A172 (cell line): ENCODE data around the gene RNF26. TPM values are rescaled to one million over a fixed set of nuclear protein-coding genes. Genes with fewer than 3 reads are reported as not detected.

Source experiments
- DNase-seq: peaks from one replicate; pipeline ENCODE4 v3.0.0-alpha.2; 2015; ENCODE audit warnings: low spot score
- total RNA-seq: library from RNA; depleted of rRNA; stranded (reverse); fragments of >200 nt; shearing (Covaris generic); gene quantifications from 2 replicates; pipeline ENCODE4 v1.2.3, GENCODE V29; 2014; rRNA removed

Gene RNF26
- total RNA-seq, result 3.9 and 5.0 TPM in 2 replicates

DNA sequence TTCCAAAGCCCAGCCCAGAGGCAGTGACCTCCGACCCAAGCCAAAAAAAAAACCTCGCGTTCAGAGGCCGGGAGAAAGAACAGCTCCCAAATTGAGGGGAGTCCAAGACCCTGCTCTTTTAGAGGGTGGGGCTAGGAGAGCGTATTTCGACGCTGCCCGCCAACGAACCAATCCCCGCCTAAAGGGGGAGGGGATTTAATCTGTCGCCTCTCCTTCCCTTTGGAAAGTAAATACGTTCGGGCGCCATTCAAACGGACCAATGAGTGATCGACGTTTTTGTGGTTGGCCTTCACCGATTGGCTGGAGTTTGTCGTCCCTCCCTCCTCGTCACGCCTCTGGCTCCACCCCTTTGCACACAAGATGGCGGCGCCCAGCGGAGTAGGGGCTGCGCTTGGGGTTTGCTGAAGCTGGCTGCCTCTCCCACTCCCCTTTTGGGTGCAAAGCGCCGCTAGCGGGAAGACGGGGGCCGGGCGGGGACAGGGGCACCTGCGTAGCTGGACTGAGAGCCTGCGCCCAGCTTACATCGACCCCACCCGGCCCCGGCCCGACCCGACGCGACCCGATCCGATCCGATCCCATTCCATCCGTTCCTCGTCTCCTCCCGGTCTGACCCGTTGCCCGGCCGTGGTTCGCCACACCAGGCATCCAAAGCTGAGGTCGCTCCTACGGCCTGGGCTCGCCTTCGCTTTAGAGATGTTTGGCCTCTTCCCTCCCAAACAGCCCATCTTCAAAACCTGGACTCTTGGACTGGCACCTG lies at the start of gene RNF26:
RNF26 (plus strand) TSS at position 354 of the 757 bp plus-strand sequence. CDS start 596 bp downstream, outside the sequence.
- peak; percentile 89 for DNase-seq

DNA sequence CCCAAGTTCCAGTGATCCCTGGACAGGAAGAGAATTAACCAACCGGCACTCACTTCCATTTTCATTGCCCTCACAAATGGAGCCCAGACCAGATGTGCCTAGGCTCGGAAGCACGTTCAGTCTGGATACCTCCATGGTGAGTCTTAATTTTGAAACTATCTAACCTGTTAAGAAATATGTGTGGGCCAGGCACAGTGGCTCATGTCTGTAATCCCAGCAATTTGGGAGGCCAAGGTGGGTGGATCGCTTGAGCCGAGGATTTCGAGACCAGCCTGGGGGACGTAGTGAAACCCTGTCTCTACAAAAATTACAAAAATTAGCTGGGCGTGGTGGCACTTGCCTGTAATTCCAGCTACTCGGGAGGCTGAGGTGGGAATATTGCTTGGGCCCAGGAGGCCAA lies 48.9 kb upstream of the RNF26 start:
- no peak for DNase-seq

DNA sequence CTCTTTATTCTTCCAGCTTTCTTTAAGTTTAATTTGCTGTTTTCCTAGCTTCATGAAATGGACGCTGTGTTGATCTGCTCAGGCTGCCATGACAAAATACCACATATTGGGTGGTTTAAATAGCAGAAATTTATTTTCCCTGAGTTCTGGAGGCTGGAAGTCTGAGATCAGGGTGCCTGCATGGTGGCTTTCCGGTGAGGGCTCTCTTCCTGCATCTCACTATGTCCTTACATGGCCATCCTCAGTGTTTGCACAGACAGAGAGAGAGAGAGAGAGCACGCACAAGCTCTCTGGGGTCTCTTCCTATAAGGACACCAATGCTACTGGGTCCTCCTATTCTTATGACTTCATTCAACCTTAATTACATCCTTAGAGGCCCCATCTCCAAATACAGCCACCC lies 46.1 kb upstream of the RNF26 start:
- no peak for DNase-seq

DNA sequence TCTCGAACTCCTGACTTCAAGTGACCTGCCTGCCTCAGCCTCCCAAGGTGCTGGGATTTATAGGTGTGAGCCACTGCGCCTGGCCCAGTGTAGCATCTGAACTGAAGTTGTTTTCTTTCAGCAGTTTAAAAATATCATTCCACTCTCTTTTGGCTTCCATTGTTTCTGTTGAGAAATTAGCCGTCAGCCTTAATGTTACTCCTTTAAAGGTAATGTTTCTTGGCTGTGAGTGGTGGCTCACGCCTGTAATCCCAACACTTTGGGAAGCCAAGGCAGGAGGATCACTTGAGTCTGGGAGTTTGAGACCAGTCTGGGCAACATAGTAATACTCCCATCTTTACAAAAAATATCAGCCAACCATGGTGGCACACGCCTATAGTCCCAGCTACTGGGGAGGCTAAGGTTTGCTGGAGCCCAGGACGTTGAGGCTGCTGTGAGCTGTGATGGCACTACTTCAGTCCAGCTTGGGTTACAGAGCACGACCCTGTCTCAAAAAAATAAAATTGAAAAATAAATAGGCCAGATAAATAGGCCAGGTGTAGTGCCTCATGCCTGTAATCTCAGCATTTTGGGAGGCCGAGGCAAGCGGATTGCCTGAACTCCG lies 43.3 kb upstream of the RNF26 start:
- no peak for DNase-seq

DNA sequence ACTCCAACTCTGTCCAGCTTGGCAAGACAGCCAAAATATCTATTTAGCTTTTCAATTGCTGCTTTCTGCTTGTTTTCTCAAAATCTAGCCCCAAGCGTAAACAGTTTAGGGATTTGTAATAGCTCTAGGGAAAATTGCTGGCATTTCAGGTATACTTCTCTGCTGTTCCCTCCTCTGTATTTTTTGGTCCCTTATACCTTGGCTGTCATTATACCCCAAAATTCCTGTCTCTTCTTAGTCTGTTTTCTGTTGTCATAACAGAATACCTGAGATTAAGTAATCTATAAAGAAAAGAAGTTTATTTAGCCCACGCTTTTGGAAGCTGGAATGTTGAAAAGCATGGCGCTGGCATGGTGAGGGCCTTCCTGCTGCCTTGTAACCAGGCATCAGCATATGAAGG lies 40.9 kb upstream of the RNF26 start:
- no peak for DNase-seq

DNA sequence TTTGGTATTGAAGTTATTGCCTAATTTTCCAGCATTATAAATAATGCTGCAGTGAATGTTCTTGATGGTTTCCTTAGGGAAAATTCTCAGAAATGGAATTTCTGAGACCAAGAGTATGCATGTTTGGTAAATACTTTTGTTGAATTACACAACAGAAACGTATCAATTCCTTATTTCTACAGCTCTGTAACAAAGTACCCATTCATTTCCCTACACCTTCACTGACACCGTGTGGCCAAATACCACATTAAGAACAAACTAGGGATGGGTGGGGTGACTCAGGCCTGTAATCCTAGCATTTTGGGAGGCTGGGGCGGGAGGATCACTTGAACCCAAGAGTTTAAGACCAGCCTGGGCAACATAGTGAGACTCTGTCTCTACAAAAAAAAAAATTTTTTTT lies 39.1 kb upstream of the RNF26 start:
- no peak for DNase-seq

DNA sequence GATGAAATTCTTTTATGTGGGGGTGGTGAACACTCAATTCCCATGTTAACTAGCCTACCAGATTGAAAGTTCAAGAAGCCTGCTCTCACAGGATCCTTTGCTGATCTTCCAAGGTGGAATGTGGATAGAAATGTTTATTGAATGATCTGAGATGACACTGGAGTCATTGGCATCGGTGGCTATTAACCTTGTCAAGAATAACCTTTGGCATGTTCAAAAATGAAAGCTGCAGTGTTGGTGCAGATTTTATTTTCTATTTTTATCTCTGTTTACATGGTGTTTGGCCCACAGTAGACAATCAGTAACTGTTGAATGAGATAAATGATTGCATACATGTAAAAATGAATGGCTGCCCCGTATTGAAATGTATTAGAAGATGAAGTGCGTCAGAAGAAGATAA lies 36.4 kb upstream of the RNF26 start:
- DNase-seq, result no peak

DNA sequence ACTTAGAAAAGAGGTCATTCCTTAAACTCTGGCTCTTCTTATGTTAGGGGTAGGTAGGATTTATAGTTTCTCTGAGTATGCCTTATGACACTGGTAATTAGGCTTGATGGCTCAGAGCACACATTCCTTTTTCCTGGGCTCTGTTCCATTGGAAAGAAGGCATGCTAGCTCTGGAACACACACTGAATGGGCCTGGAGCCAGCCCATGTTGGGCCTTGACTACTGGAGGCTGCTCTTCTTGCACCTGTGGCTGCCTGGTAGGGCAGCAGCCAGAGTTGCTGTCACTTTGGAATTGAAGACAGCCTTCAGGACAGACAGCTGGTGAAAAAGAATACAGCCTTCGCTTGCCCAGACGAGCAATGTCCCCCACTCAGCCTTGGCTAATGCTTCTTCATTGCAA lies 35.6 kb upstream of the RNF26 start:
- DNase-seq, result no peak

DNA sequence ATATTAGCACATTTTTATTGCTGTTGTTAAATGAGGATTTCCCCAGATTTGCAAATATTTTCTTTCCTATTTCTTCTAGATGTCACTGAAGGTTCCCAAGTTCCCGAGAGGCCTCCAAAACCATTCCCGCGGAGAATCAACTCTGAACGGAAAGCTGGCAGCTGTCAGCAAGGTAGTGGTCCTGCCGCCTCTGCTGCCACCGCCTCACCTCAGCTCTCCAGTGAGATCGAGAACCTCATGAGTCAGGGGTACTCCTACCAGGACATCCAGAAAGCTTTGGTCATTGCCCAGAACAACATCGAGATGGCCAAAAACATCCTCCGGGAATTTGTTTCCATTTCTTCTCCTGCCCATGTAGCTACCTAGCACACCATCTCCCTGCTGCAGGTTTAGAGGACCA lies 34.9 kb upstream of the RNF26 start:
- DNase-seq, result no peak

DNA sequence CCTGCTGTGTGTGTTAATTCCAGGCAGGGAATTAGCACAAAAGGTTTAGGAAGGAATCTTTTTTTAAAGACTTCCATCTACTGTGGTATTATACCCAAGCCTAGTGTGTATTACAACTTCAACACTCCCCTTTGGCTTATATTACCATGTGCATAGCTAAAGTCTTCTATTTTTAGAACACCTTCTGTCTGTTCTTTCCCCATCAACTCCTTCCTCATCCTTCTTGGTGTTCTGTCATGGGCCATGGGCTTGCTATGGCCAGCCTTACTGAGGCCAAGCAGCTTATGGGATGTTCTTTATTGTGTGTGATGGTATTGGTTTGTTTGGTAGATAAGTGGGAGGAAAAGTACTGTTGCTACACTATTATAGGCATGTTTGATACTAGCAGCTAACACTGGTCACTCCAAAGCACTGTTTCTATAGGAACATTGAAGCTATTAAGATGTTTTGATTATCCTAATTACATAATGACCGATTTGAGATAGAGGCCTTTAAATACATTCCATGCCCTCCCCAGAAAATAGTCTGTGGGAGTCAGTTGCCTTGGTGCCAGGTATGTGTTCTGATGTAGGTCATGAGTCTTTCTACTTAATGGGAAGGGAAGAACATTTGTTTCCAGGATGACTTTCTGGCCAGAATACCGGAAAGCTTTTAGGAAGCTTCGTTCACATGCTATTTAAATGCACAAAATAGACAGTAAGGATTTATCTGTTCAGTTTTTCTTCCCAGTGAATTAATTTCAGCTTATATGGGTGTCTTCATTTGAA lies 33.9 kb upstream of the RNF26 start:
- no peak for DNase-seq

DNA sequence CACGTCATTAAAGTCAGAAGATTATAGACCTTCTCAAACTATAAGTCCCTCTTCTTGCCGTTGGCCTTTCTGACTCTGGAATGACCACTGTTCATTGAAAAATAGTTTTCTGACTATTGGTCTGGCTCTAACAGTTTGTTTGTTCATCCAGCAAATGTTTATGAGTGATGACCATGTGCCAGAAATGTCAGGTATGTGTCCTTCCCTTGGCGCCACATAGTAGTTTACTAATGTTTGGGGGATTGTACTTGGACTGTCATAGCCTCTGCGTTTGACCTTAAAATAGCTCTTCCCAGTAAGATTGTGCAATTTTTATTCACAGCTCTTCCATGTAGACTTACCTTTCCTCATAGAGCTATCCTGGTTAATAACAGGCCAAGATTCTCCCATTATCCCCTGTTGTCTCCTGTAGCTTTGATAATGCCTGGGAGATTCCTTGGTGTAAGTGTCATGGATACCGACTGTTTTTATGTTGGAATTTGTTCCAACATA lies 31.1 kb upstream of the RNF26 start:
- DNase-seq, result no peak

DNA sequence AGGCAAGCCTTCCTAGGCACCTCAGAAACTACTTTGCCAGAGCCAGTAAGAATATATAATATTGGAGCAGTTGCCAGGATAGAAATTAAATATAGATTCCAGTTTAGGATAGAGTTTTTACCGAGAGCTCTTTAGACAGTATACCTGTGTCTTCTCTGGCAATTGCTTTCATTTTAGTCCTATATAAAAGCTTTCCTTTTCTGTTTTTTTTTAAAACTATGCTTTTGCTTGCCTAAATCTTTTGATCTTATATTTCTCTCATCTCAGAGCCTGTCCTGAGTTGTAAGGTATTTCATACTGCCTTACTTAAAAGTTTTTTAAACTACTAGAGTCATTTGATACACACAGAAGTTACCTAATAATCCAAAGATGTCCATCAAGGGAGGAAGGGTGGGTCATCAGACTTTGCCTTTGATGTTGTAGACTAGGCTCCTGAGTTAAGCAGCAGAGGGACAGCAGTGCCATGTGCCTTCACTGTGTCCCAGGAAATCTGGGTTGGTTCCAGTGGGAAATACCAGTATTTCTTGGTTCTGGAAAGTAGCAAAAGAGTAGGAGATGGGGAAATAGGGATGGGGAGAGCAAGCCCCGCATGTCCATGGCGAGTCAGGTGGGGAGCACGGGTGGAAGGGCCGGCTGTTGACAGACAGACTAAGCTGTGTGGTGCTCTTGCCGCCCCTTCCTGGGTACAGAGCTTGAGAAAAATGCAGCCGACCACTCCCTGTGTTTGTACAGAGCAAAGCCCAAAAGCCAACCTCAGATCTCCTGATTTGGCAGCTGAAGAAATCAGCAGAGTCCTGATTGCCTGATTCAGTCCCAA lies 28.6 kb upstream of the RNF26 start:
- no peak for DNase-seq

DNA sequence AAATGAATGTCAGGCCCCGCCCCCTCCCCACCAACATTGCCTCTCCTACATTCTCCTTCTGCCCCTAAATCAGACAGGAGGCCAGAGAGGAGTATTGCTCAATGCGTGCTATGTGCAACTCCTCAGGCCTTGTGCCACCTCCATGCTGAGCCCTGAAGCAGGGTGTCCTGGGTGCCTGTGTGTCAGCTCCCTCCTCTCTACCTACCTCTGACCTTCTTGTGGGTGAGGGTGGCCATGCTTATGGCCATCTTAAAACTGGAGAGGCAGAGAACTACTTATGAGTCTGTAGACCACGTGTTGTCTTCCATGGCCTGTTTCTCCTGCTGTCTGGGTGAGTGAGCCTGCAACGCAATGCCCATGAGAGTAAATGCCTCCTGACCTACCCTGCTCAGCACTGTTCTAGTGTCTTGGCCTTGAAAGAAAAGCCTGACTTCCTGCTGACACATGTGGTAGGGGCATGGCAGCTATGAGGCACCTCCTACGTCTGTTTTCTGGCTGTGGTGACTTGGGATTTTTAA lies 27.9 kb upstream of the RNF26 start:
- no peak for DNase-seq

DNA sequence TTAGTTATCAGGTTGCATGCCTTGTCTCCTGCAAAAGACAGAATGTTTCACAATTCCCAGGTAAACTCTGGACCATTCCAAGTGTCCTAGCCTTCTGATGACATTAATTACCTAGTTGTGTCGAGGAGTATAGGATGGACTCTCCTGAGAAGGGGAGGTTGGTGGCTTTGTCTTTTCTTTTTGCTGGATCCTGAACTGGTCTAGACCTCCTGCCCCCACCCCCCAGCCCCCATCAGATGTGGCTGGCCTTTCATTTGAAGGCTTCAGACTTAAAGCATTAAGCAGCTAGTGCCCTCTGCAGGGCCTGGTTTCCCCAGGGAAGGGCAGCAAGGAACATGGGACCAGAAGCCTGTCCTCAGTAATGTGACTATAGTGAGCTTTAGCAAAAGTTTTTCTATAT lies 27.1 kb upstream of the RNF26 start:
- DNase-seq, result no peak

DNA sequence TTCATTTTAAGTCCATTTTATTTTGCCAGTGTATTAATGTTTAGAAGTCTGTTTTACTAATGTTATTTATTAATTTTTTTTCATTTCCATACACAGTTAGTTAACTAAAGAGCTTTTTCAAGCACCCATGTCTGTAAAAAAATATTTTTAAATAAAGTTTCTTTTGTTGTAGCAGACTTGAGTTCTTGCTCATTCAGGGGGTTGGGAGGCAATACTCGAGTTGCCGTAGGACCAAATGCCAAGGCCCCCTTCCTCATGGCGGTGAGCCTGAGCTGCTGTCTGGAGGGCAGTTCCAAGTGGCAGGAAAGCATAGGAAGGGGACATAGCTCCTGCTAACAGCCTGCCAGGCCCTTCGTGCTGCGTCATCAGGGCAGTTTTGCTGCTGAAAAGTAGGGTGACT lies 26.4 kb upstream of the RNF26 start:
- DNase-seq, result no peak

DNA sequence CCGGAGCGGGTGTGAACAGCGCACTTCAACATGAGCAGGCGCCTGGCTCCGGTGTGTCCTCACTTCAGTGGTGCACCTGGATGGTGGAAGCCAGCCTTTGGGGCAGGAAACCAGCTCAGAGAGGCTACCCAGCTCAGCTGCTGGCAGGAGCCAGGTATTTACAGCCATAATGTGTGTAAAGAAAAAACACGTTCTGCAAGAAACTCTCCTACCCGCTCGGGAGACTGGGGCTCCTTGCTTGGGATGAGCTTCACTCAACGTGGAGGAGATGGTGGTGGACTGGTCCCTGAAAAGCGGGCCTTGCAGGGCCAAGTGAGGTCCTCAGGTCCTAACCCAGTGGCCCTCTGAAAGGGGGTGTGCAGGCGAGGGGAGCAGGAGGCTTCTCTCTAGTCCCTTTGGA lies 24.9 kb upstream of the RNF26 start:
- DNase-seq, result no peak

DNA sequence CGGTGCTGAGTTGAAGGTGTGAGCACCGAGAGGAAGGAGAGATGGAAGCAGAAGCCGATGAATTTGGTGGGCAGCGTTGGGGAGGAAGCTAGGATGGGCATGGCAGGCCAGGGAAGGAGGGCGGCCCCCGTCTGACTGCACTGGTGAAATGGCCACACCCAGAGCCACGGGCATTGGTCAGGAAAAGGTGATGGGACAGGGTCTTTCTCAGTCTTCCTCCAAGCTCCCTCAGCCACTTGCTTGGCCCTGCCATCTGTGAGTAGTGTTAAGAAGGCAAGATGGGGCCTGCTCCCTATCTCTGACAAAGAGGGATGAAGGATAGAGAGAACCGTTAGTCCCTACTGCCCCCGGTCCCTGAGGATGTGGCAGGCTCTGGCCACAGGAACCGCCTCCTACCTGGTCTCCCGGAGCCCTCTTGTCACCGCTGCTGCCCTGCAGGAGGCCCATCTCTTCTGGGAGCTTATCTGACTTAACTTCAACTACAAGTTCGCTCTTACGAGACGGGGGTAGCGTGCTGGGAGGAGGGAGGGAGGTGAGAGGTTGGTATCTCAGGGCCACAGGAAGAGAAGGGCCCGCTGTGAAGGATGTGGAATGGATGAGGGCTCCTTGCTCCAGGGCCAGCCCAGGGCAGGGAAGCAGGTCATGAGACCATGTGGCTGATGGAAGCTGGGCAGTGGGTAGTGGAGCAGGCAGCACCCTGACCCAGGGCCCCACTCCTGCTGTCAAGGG lies 24.2 kb upstream of the RNF26 start:
- DNase-seq, result no peak

DNA sequence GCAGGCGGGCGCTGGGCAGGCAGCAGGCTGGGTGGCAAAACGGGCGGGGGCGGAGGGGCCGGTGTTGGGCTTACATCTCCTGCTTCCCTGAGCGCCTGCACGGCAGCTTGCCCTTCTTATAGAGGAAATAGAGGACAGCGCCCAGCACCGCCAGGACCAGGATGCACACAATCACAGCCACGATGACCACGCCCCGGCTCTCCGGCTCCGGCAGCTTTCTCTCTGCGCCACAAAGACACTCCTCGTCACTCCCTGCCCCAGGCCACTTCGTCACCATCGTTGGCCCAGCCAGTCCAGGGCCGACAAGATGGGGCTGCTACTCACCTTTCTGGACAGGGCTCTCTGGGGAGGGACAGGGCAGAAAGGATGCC lies 23.7 kb upstream of the RNF26 start:
- no peak for DNase-seq

DNA sequence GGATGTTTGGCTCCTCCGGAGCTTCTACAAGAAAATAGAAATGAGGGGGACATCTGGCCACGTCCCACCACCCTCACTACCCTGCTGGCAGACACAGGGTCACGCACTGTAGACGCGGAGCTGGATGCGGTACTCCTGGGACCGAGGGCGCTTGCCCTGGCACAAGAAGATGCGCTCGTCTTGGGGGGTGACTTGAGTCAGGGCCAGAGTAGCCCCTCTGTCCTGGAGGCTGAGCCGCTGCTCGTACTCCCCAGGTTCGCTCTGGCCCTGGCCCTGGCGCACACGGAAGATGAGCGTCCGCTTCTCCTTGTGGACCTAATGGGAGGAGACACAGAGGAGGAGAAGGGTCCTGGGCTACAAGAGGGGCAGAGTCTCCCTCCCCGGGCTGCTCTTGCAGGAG lies 19.6 kb upstream of the RNF26 start:
- DNase-seq, result no peak

DNA sequence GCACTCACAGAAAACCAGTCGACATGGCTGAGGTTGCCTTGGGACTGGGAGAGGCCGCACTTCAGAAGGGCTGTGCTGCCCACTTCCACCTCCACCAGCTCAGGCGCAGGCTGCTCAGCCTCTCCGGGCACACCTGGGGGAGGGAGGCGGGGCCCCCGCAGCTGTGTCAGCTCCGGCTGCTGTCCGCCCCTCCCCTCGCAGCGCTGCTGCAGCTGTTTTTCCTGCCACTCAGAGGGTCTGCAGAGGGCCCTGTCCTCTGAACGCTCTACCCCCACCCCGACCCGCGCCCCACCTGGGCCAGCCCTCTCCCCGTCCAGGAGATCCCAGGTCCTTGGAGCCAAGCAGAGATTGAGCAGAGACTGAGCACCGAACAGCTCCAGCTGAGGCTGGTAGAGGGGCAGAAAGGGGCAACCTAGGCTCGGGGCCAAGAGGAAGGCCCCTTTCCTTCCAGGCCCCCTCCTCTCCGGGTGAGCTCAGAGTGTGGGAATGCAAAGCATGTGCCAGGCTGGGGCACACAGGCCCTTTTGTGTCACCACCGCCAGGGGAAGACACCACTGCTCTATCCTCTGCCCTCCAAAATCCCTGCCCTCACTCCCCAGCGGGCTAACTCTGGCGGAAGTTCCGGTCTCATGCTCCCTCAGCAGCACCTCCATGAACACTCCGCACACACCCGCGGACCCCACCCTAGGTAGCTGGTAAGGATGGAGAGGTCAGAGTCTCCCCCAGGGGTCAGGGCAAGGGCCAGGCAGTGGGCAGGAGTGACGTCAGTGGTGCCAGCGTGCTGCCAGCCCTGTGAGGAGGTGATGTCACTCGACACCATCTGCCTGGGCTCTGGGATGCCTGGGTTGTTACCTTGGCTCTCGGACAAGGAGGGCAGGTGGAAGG lies 19.0 kb upstream of the RNF26 start:
- no peak for DNase-seq
